Right ventricle myocardium inferior (tissue), 1 donor: ENCODE data around the gene RIOX2. TPM values are rescaled to one million over a fixed set of nuclear protein-coding genes. Genes with fewer than 3 reads are reported as not detected.
A peak's percentile ranks its signal among the peaks of the same experiment; 100 is the strongest.

Experiments used
- ATAC-seq: fragments of 200-7000 bp; cut with Tn5 transposase; one replicate; pipeline ENCODE4 v1.9.1; 2020; ENCODE audit warnings: mild to moderate bottlenecking, moderate library complexity
- DNase-seq: peaks from one replicate; pipeline ENCODE4 v3.0.0; 2021; ENCODE audit errors: missing footprints
- intact Hi-C: fragments of 100-400 bp; cut with DNase I; formaldehyde crosslinking; loops from one replicate; pipeline ENCODE4 v1.11.0; 2022
- total RNA-seq: library from RNA; stranded (reverse); fragmentation: NEBNext Ultra II Directional; extraction: Animal tissue kit (Norgen Biotek cat#: 25700); gene quantifications from one replicate; pipeline ENCODE4 v1.2.1, GENCODE V29; 2021
- donor health status: DM: no; HTN: yes; CAD: no; lungs with severe emphysema.

Gene RIOX2
- total RNA-seq, 1 donor from 2014 or later: 13.2 TPM

GRCh38 chr3:97959872-97960271 is 12.4 kb downstream of the RIOX2 start:
- DNase-seq: no peak
- ATAC-seq: no peak
- intact Hi-C loops: no loop called here

GRCh38 chr3:97958796-97959195 is 13.4 kb downstream of the RIOX2 start:
- no peak for ATAC-seq
- intact Hi-C loops: no loop called here
- DNase-seq: no peak

- ATAC-seq (no peak), DNase-seq (no peak)
- intact Hi-C loops: no loop called here
Measured at GRCh38 chr3:97958396-97958795, 13.8 kb downstream of the RIOX2 start.

- DNase-seq: no peak
- intact Hi-C loops: no loop called here
- ATAC-seq: no peak
Measured at GRCh38 chr3:97957617-97958311, 14.5 kb downstream of the RIOX2 start.

- intact Hi-C loops: no loop called here
- DNase-seq: no peak
Measured at GRCh38 chr3:97956051-97956450, 16.2 kb downstream of the RIOX2 start.

GRCh38 chr3:97954228-97954827 is 17.9 kb downstream of the RIOX2 start:
- intact Hi-C loops: no loop called here
- peak; percentile 18 for ATAC-seq
- no peak for DNase-seq

More at GRCh38 chr3:97956051-97956450, 16.2 kb downstream of the RIOX2 start:
- no peak for ATAC-seq

GRCh38 chr3:97952872-97953271 is 19.4 kb downstream of the RIOX2 start:
- ATAC-seq: no peak
- no peak for DNase-seq
- intact Hi-C loops: no loop called here

GRCh38 chr3:97952280-97952679 is 20.0 kb downstream of the RIOX2 start:
- DNase-seq (no peak), ATAC-seq (peak; percentile 49)

GRCh38 chr3:97950360-97950759 is 21.9 kb downstream of the RIOX2 start:
- no peak for DNase-seq
- ATAC-seq: no peak
- intact Hi-C loops: no loop called here

More at GRCh38 chr3:97952280-97952679, 20.0 kb downstream of the RIOX2 start:
- intact Hi-C loops: no loop called here

GRCh38 chr3:97949743-97950142 is 22.5 kb downstream of the RIOX2 start:
- intact Hi-C loops: no loop called here
- ATAC-seq: no peak
- no peak for DNase-seq

- DNase-seq: no peak
- intact Hi-C loops: no loop called here
- ATAC-seq: no peak
Measured at GRCh38 chr3:97949110-97949485, 23.1 kb downstream of the RIOX2 start.

- intact Hi-C loops: no loop called here
- ATAC-seq: no peak
- no peak for DNase-seq
Measured at GRCh38 chr3:97948351-97949109, 23.7 kb downstream of the RIOX2 start.

- intact Hi-C loops: loop anchor here (5.0 kb wide), 1 partner anchor 151 kb away; no protein-coding TSS in a partner anchor
- no peak for DNase-seq
- no peak for ATAC-seq
Measured at GRCh38 chr3:97942801-97943546, 29.3 kb downstream of the RIOX2 start.

GRCh38 chr3:97940034-97940433 is 32.2 kb downstream of the RIOX2 start:
- DNase-seq (no peak), ATAC-seq (peak; percentile 8)
- intact Hi-C loops: loop anchor here (5.0 kb wide), 1 partner anchor 148 kb away; no protein-coding TSS in a partner anchor

- intact Hi-C loops: loop anchor here (10.0 kb wide), 1 partner anchor 115 kb away; the partner anchor contains the start of gene CRYBG3
- DNase-seq (no peak), ATAC-seq (no peak)
Measured at GRCh38 chr3:97939401-97939800, 32.8 kb downstream of the RIOX2 start.

- intact Hi-C loops: loop anchor here (10.0 kb wide), 1 partner anchor 114 kb away; the partner anchor contains the start of gene CRYBG3
- no peak for DNase-seq
- ATAC-seq: no peak
Measured at GRCh38 chr3:97938444-97938843, 33.8 kb downstream of the RIOX2 start.

GRCh38 chr3:97937205-97937604 is 35.0 kb downstream of the RIOX2 start:
- ATAC-seq (no peak), DNase-seq (no peak)
- intact Hi-C loops: loop anchor here (10.0 kb wide), 1 partner anchor 112 kb away; the partner anchor contains the start of gene CRYBG3

- DNase-seq: no peak
- intact Hi-C loops: loop anchor here (10.0 kb wide), 1 partner anchor 111 kb away; the partner anchor contains the start of gene CRYBG3
- no peak for ATAC-seq
Measured at GRCh38 chr3:97935842-97936241, 36.4 kb downstream of the RIOX2 start.
